Keratinocyte (primary cell): ENCODE results near the gene ZNF225.

Experiments used
- CTCF ChIP-seq, 3 experiments: IDR thresholded peaks in 1 of 3; conservative IDR thresholded peaks in 1 of 3; optimal IDR thresholded peaks in 1 of 3; 2 replicates in 2 of 3; 3 replicates in 1 of 3; pipeline versions ENCODE3 to v1.5.1; 2011; ENCODE audit warnings: low read length in 3 of 3, mild to moderate bottlenecking in 3 of 3, moderate library complexity in 2 of 3, control low read depth in 1 of 3, inconsistent platforms in 1 of 3; ENCODE audit not compliant: insufficient read depth in 2 of 3; ENCODE audit errors: extremely low read depth in 1 of 3
- EZH2 ChIP-seq: IDR thresholded peaks from one replicate; pipeline ENCODE4 v1.6.1; 2012; ENCODE audit warnings: inconsistent platforms, mild to moderate bottlenecking, low read length, moderate library complexity

DNA sequence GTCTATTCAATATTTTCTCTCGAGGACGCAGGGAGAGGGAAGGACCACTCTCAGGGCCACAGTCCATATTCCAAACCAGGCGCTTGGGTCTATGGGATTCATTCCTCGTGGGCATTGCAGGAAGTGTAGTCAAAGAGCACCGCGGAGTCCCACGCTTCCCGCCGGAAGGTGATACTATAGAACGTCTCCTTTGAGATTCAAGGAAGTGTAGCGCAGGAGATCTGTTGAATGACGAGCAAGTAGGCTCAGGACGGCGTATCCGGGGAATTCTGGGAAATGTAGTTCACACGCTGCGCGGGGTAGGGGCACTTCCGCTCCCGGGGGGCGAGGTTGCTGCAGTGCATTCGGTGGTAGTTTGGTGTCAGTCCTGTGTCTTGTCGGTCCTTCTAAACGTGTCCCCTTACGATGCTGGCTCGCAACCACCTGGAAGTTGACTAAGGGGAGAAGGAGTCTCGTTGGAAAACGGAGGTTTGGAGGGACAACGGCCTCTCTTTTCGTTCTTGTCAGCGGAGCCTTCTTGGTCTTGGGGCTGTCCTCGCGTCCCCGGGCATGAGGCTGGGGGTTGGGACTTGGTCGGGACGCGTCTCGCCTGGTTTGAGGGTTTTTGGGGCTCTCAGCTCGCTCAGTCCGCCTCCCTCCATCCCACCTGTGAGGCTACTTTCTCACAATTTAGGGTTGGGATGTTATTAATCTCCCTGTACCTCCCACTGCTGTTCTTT, 41.2 kb upstream of the ZNF225 start, which contains the start of gene ZNF284:
- TF ChIP-seq CTCF (optimal IDR thresholded peaks at IDR 0.05 in 1 of 3, IDR thresholded peaks at IDR 0.05 in 1 of 3, conservative IDR thresholded peaks at IDR 0.05 in 1 of 3; ENCODE audit: extremely low read depth in 1 of 3, insufficient read depth in 2 of 3, low read length in 3 of 3) (no peak), EZH2 (no peak)
